Osteoblast (primary cell): ENCODE results near the gene STH. TPM values are rescaled to one million over a fixed set of nuclear protein-coding genes. Genes with fewer than 3 reads are reported as not detected.

ENCODE experiments used
- DNase-seq: peaks from one replicate; pipeline ENCODE4 v3.0.0; 2011; ENCODE audit warnings: low spot score, mixed read lengths; ENCODE audit not compliant: insufficient read length; ENCODE audit errors: missing footprints
- H2AFZ ChIP-seq: 2 replicates; pipeline ENCODE4 v1.6.0; 2011; ENCODE audit warnings: mild to moderate bottlenecking, low read length
- H3K27ac ChIP-seq: 2 replicates; pipeline ENCODE4 v1.5.1; 2011; ENCODE audit warnings: mild to moderate bottlenecking, low read depth, low read length, moderate library complexity
- H3K27me3 ChIP-seq: 2 replicates; pipeline ENCODE4 v1.6.0; 2012; ENCODE audit warnings: mild to moderate bottlenecking, control low read depth, inconsistent platforms, low read length, moderate library complexity; ENCODE audit not compliant: insufficient read depth
- H3K36me3 ChIP-seq: 2 replicates; pipeline ENCODE4 v1.5.1; 2011; ENCODE audit warnings: mild to moderate bottlenecking, low read length, control low read depth, moderate library complexity; ENCODE audit not compliant: insufficient read depth
- H3K4me1 ChIP-seq: 2 replicates; pipeline ENCODE4 v1.5.1; 2011; ENCODE audit warnings: mild to moderate bottlenecking, low read length, control low read depth, moderate library complexity; ENCODE audit not compliant: insufficient read depth
- H3K4me2 ChIP-seq: 2 replicates; pipeline ENCODE4 v1.6.0; 2011; ENCODE audit warnings: mild to moderate bottlenecking, low read length; ENCODE audit not compliant: insufficient read depth
- H3K4me3 ChIP-seq: fragments of 200-600 bp; sonication (generic); 3 replicates; pipeline ENCODE4 v1.5.1; 2012; ENCODE audit warnings: mild to moderate bottlenecking, low read length, inconsistent platforms; ENCODE audit not compliant: insufficient read depth
- H3K79me2 ChIP-seq: 2 replicates; pipeline ENCODE4 v1.6.0; 2012; ENCODE audit warnings: mild to moderate bottlenecking, low read length, control low read depth, inconsistent platforms; ENCODE audit not compliant: insufficient read depth
- H3K9me3 ChIP-seq: 2 replicates; pipeline ENCODE4 v1.5.1; 2011; ENCODE audit warnings: low read depth, low read length, control low read depth
- H4K20me1 ChIP-seq: 2 replicates; pipeline ENCODE4 v1.6.0; 2012; ENCODE audit warnings: mild to moderate bottlenecking, low read length, control low read depth; ENCODE audit not compliant: insufficient read depth
- CTCF ChIP-seq: IDR thresholded peaks from 2 replicates; pipeline ENCODE4 v1.5.1; 2011; ENCODE audit warnings: mild to moderate bottlenecking, low read depth, low read length, moderate library complexity; ENCODE audit errors: extremely low read depth
- total RNA-seq: library from RNA; depleted of rRNA; stranded (reverse); fragments of >200 nt; gene quantifications from 2 replicates; pipeline ENCODE4 v1.2.3, GENCODE V29; 2012

Gene STH
- total RNA-seq, 1 donor, result not detected

GRCh38 chr17:45999900-46000290 lies 845 bp downstream of the STH start:
- no peaks in the 10 kb centered on the region for H3K27me3 ChIP-seq
- H3K79me2 ChIP-seq, result no peaks in the 10 kb centered on the region
- no peaks in the 10 kb centered on the region for H3K9me3 ChIP-seq
- no peaks in the 10 kb centered on the region for H4K20me1 ChIP-seq
- H3K27ac ChIP-seq, result no peak overlapping the region
- DNase-seq, result peak; percentile 53
- no peak for TF ChIP-seq CTCF
- no peaks in the 10 kb centered on the region for H3K36me3 ChIP-seq
- peaks cover 8% of the 10 kb centered on the region for H3K4me1 ChIP-seq
- no peak overlapping the region for H3K4me3 ChIP-seq
- H3K4me2 ChIP-seq, result no peak overlapping the region
- no peak overlapping the region for H2AFZ ChIP-seq

GRCh38 chr17:46000292-46000691 lies 1.2 kb downstream of the STH start:
- H3K79me2 ChIP-seq, result no peaks in the 10 kb centered on the region
- no peak overlapping the region for H3K4me2 ChIP-seq
- H2AFZ ChIP-seq, result no peak overlapping the region
- H4K20me1 ChIP-seq, result no peaks in the 10 kb centered on the region
- no peaks in the 10 kb centered on the region for H3K27me3 ChIP-seq
- H3K4me3 ChIP-seq, result no peak overlapping the region
- H3K27ac ChIP-seq, result no peak overlapping the region
- H3K4me1 ChIP-seq, result peaks cover 8% of the 10 kb centered on the region
- no peaks in the 10 kb centered on the region for H3K36me3 ChIP-seq
- H3K9me3 ChIP-seq, result no peaks in the 10 kb centered on the region
- no peak for DNase-seq
- TF ChIP-seq CTCF, result no peak

GRCh38 chr17:46000757-46001156 lies 1.7 kb downstream of the STH start:
- Histone ChIP-seq H3K27me3 (no peaks in the 10 kb centered on the region), H3K36me3 (no peaks in the 10 kb centered on the region), H3K27ac (no peak overlapping the region), H3K4me2 (no peak overlapping the region), H3K79me2 (no peaks in the 10 kb centered on the region), H4K20me1 (no peaks in the 10 kb centered on the region), H2AFZ (no peak overlapping the region), H3K4me1 (peaks cover 8% of the 10 kb centered on the region), H3K4me3 (no peak overlapping the region), H3K9me3 (no peaks in the 10 kb centered on the region)
- DNase-seq, result peak; percentile 34
- no peak for TF ChIP-seq CTCF

GRCh38 chr17:46001390-46002310 lies 2.6 kb downstream of the STH start:
- H3K27ac ChIP-seq, result no peak overlapping the region
- H3K9me3 ChIP-seq, result no peaks in the 10 kb centered on the region
- DNase-seq, result peak; percentile 38
- H3K36me3 ChIP-seq, result no peaks in the 10 kb centered on the region
- no peaks in the 10 kb centered on the region for H3K79me2 ChIP-seq
- H3K4me3 ChIP-seq, result no peak overlapping the region
- H3K4me2 ChIP-seq, result no peak overlapping the region
- H3K27me3 ChIP-seq, result no peaks in the 10 kb centered on the region
- no peak for TF ChIP-seq CTCF
- H3K4me1 ChIP-seq, result peaks cover 8% of the 10 kb centered on the region
- H2AFZ ChIP-seq, result no peak overlapping the region
- no peaks in the 10 kb centered on the region for H4K20me1 ChIP-seq
